HUES64 (cell line): ENCODE measurements around the gene TNC.

ENCODE experiments used
- H3K27ac ChIP-seq: 2 replicates; pipeline ENCODE4 v1.7.0; 2013; ENCODE audit warnings: low read depth, low read length, inconsistent platforms
- H3K27me3 ChIP-seq: 2 replicates; pipeline ENCODE4 v1.6.1; 2013; ENCODE audit warnings: mild to moderate bottlenecking, low read length; ENCODE audit not compliant: insufficient read depth
- H3K36me3 ChIP-seq: 2 replicates; pipeline ENCODE4 v1.6.1; 2013; ENCODE audit warnings: mild to moderate bottlenecking, low read length; ENCODE audit not compliant: insufficient read depth
- H3K4me1 ChIP-seq: 2 replicates; pipeline ENCODE4 v1.6.1; 2013; ENCODE audit warnings: mild to moderate bottlenecking, low read length, moderate library complexity; ENCODE audit not compliant: insufficient read depth
- H3K4me3 ChIP-seq: 2 replicates; pipeline ENCODE4 v1.5.1; 2013; ENCODE audit warnings: mild to moderate bottlenecking, low read length, moderate library complexity
- H3K9ac ChIP-seq: 2 replicates; pipeline ENCODE4 v1.6.1; 2013; ENCODE audit warnings: mild to moderate bottlenecking, low read depth, low read length
- H3K9me3 ChIP-seq: 2 replicates; pipeline ENCODE4 v1.6.1; 2013; ENCODE audit warnings: low read depth, low read length; ENCODE audit not compliant: insufficient read depth
- WGBS: fragments of 150-250, 120-280 bp; methylation state at CpG from one replicate; pipeline ENCODE4 v1.1.7; 2013; ENCODE audit warnings: missing lambda C conversion rate; 5-methylcytosine and 5-hydroxymethylcytosine counted together

The TNC gene

DNA sequence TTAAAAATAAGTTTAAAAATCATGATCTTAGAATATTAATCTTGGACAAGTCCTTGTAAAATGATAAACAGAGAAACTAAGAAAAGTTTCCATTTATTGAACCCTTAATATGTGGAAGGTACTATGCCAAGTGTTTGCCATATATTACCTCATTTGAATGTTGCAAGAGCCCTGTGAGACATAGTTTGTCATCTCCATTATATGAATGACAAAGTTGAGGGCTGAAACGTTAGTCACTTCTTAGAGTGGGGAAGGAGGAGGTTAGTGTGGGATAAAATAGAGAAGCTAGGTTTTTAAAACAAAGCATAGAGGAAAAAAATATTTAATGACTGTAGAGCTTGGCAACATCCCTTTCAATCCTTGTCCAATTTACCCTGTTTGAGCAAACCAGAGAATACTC lies 2.0 kb downstream of the TNC start:
- Histone ChIP-seq H3K27me3 (peaks cover 50% of the 10 kb centered on the region), H3K9me3 (no peaks in the 10 kb centered on the region), H3K27ac (no peak overlapping the region), H3K36me3 (peaks cover 4% of the 10 kb centered on the region; the same call in 1 of the 2 replicates), H3K9ac (no peak overlapping the region), H3K4me3 (peak overlapping the region; percentile 60; the same call in 1 of the 2 replicates), H3K4me1 (peaks cover 40% of the 10 kb centered on the region)
- WGBS: 38% methylated on average over 1 of the region's 1 CpG

DNA sequence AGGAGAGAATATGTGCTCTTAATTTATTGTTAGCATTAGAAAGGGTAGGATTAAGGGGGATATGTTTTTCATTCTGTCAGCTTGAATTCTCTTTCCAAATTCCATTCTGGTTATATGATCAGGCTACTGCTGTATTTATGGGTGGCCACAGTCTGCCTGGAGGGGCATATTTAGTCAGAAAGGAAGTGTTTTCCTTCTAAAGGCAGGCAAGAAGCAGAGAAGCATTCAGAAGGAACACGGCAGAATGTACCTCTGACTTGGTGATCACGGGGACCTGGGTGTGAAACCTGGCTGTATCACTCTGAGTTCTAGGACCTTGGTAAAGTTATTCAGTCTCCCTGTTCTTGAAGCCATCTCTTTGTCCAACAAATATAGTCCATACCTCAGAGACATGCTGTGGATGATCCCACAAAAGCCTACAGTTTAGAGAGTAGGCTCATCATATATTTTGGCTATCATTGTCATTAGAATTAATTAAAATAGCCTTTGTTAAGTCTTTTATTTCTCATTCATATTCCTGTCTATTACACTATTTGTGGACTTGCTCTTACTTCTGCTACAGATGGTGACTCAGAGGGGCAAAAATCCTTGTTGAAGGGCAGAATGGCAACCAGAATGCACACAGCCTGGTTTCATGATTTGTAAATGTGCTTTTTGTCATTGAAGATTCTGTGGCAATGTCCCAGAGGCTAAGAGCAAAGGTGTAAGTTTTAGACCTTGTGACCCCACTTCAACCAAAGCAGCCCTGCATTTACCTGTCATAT lies 2.7 kb downstream of the TNC start:
- peaks cover 40% of the 10 kb centered on the region for H3K4me1 ChIP-seq
- H3K27me3 ChIP-seq: peaks cover 43% of the 10 kb centered on the region
- 79% methylated on average over 2 of the region's 2 CpGs for WGBS
- H3K36me3 ChIP-seq: peaks cover 4% of the 10 kb centered on the region; the same call in 1 of the 2 replicates
- no peak overlapping the region; the same call in 1 of the 2 replicates for H3K4me3 ChIP-seq
- no peaks in the 10 kb centered on the region for H3K9me3 ChIP-seq
- H3K27ac ChIP-seq: no peak overlapping the region
- H3K9ac ChIP-seq: no peak overlapping the region

DNA sequence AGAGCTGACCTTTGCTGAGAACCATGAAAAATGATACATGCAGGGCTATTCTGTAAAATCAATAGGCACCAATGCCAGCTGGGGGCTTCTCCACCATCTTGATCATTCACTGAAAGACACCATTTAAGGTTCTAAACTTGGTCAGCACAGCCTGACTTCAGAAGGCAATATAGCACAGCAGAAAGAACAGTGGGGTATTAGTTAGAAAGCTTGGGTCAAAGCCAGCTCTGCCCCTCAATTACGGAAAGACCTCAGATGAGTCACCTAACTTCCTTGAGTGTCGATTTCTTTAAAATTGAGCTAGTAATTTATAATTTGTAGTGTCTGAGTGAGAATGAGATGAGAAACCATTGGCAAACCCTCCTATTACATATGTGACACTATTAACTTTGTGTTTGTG lies 3.4 kb downstream of the TNC start:
- H3K9me3 ChIP-seq: no peaks in the 10 kb centered on the region

DNA sequence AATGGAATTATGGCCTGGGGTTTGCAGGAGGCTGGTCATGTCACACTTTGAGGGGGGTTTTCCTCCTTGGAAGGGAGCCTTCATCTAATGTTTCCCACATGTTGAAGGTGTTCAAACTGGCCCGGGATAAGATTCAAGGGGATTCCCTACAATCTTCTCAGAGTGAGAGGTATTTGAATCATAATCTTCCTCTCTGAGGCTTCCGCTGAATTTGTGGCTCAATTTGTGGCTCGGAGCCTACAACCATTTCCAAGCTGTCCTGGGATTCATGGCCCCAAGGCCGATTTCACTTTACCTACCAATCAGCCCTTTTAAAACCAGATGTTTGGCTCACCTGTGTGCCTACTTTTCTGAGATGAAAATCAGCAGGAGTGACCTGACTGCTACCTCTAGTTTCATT lies 3.9 kb downstream of the TNC start:
- no peak overlapping the region for H3K4me3 ChIP-seq
- H3K4me1 ChIP-seq: peaks cover 33% of the 10 kb centered on the region
- H3K36me3 ChIP-seq: peaks cover 4% of the 10 kb centered on the region; the same call in 1 of the 2 replicates
- H3K27me3 ChIP-seq: peaks cover 31% of the 10 kb centered on the region
- no peaks in the 10 kb centered on the region for H3K9me3 ChIP-seq
- H3K27ac ChIP-seq: no peak overlapping the region
- no peak overlapping the region for H3K9ac ChIP-seq
- WGBS: 97% methylated on average over 4 of the region's 4 CpGs

More for the DNA sequence above, 3.4 kb downstream of the TNC start:
- H3K9ac ChIP-seq: no peak overlapping the region
- H3K36me3 ChIP-seq: peaks cover 4% of the 10 kb centered on the region; the same call in 1 of the 2 replicates
- H3K27ac ChIP-seq: no peak overlapping the region
- peaks cover 38% of the 10 kb centered on the region for H3K4me1 ChIP-seq
- 88% methylated on average over 2 of the region's 2 CpGs for WGBS
- H3K4me3 ChIP-seq: no peak overlapping the region
- H3K27me3 ChIP-seq: peaks cover 36% of the 10 kb centered on the region

DNA sequence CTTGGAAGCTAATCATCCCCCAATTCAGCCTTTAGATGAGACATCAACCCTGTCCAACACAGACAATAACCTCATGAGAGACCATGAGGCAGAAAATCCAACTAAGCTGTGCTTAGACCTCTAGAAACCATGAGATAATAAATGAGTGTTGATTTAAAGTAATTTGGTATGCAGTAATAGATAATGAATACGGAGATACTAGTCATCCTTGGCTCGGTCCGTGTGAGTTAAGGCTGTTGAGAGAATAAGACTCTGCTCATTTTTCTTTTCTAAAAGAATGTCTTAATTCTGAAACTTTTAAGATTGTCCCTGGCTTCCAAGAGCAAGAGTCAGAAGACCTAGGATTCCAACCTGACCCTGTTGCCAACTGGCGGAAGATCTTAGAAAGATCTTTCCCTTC lies 6.1 kb downstream of the TNC start:
- no peak overlapping the region for H3K4me3 ChIP-seq
- H3K27ac ChIP-seq: no peak overlapping the region
- H3K4me1 ChIP-seq: peaks cover 21% of the 10 kb centered on the region
- H3K9me3 ChIP-seq: no peaks in the 10 kb centered on the region
- peaks cover 4% of the 10 kb centered on the region; the same call in 1 of the 2 replicates for H3K36me3 ChIP-seq
- WGBS: 96% methylated on average over 4 of the region's 4 CpGs
- H3K27me3 ChIP-seq: peaks cover 18% of the 10 kb centered on the region
- no peak overlapping the region for H3K9ac ChIP-seq

DNA sequence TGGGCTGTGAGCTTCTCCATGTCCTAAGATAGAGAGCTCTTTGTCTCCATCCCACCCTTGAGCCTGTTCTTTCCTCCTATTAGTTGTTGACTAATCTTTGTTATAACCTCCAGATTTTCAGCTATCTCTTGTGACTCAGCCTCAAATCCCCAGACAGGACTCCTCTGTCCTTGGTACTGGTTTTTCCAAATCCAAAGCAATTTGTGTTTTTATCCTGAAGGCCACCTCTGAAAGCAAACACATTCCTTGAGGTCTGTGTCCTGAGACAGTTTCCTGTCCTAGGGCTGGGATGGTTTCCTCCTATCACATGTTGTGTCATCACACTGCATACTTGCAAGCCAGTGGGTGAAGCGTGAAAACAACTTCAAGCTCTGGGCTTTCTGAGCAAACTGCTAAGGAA lies 8.5 kb downstream of the TNC start:
- Histone ChIP-seq H3K9ac (no peak overlapping the region), H3K4me1 (peaks cover 16% of the 10 kb centered on the region; the same call in 1 of the 2 replicates), H3K36me3 (peaks cover 4% of the 10 kb centered on the region; the same call in 1 of the 2 replicates), H3K9me3 (no peaks in the 10 kb centered on the region), H3K27me3 (no peaks in the 10 kb centered on the region), H3K27ac (no peak overlapping the region), H3K4me3 (no peak overlapping the region)
- 100% methylated on average over 1 of the region's 1 CpG for WGBS

DNA sequence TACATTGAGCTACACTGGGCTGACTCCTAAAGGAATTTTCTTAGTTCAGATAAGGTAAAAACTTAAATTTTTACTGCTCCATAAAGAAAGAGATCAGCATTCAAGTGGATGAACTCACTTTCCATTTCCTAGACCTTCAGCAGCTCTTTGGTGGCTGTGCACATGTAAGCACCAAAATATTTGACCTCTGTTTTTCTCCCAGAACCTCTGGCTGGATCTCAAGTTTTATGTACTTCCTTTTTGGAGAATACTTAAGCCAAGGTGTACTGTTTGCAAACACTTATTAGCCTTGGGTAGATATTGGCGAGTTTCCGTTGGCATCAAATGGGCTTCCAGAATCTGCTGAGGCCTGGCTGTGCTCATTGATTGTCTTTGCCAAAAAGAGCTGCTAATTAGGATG lies 10.3 kb downstream of the TNC start:
- WGBS: 98% methylated on average over 2 of the region's 2 CpGs
- no peaks in the 10 kb centered on the region for H3K36me3 ChIP-seq
- H3K9ac ChIP-seq: no peak overlapping the region
- H3K9me3 ChIP-seq: no peaks in the 10 kb centered on the region
- H3K27ac ChIP-seq: no peak overlapping the region
- H3K4me3 ChIP-seq: no peak overlapping the region
- no peaks in the 10 kb centered on the region for H3K27me3 ChIP-seq
- H3K4me1 ChIP-seq: peaks cover 14% of the 10 kb centered on the region; the same call in 1 of the 2 replicates

- no peaks in the 10 kb centered on the region for H3K36me3 ChIP-seq
- H3K27me3 ChIP-seq: no peaks in the 10 kb centered on the region
- H3K9me3 ChIP-seq: no peaks in the 10 kb centered on the region
- H3K9ac ChIP-seq: no peak overlapping the region
- 97% methylated on average over 2 of the region's 2 CpGs for WGBS
- H3K4me3 ChIP-seq: no peak overlapping the region
- H3K27ac ChIP-seq: no peak overlapping the region
- H3K4me1 ChIP-seq: peaks cover 14% of the 10 kb centered on the region; the same call in 1 of the 2 replicates
Measured at GRCh38 chr9:115106642-115107041, 11.3 kb downstream of the TNC start.

- 86% methylated on average over 1 of the region's 1 CpG for WGBS
- no peak overlapping the region for H3K9ac ChIP-seq
- H3K27me3 ChIP-seq: no peaks in the 10 kb centered on the region
- peaks cover 14% of the 10 kb centered on the region; the same call in 1 of the 2 replicates for H3K4me1 ChIP-seq
- H3K27ac ChIP-seq: no peak overlapping the region
- no peaks in the 10 kb centered on the region for H3K9me3 ChIP-seq
- no peaks in the 10 kb centered on the region for H3K36me3 ChIP-seq
- H3K4me3 ChIP-seq: no peak overlapping the region
Measured at GRCh38 chr9:115106001-115106400, 12.0 kb downstream of the TNC start.

- H3K27me3 ChIP-seq: no peaks in the 10 kb centered on the region
- no peak overlapping the region for H3K27ac ChIP-seq
- H3K9ac ChIP-seq: no peak overlapping the region
- WGBS: 96% methylated on average over 4 of the region's 4 CpGs
- no peak overlapping the region for H3K4me3 ChIP-seq
- peaks cover 14% of the 10 kb centered on the region; the same call in 1 of the 2 replicates for H3K4me1 ChIP-seq
- no peaks in the 10 kb centered on the region for H3K36me3 ChIP-seq
- H3K9me3 ChIP-seq: no peaks in the 10 kb centered on the region
Measured at GRCh38 chr9:115104908-115105307, 13.0 kb downstream of the TNC start.

GRCh38 chr9:115103746-115104477 lies 14.0 kb downstream of the TNC start:
- Histone ChIP-seq H3K4me3 (no peak overlapping the region), H3K36me3 (no peaks in the 10 kb centered on the region), H3K27me3 (no peaks in the 10 kb centered on the region), H3K4me1 (peaks cover 14% of the 10 kb centered on the region; the same call in 1 of the 2 replicates), H3K9me3 (no peaks in the 10 kb centered on the region), H3K9ac (no peak overlapping the region), H3K27ac (no peak overlapping the region)
- 92% methylated on average over 2 of the region's 3 CpGs for WGBS
